ENCODE results near the gene TSC1.
A peak's percentile ranks its signal among the peaks of the same experiment; 100 is the strongest.

Gene TSC1

GRCh38 chr9:132931178-132931735 is 13.2 kb downstream of the TSC1 start:
- DNase-seq = no peak

DNA sequence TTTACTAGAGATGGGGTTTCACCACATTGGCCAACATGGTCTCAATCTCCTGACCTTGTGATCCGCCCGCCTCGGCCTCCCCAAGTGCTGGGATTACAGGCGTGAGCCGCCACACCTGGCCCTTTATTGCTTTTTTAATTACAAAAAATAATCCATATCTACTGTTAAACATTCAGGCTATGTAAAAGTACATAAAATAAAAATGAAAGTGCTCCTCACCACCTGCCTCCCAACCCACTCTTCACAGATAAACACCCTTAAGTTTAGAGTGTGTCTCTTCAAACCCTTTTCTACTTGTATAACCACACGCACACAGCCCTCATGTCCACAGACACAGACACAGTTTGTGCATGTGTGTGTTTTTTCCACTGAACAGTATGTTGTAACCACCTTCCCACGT is 16.7 kb downstream of the TSC1 start:
- DNase-seq = no peak

DNA sequence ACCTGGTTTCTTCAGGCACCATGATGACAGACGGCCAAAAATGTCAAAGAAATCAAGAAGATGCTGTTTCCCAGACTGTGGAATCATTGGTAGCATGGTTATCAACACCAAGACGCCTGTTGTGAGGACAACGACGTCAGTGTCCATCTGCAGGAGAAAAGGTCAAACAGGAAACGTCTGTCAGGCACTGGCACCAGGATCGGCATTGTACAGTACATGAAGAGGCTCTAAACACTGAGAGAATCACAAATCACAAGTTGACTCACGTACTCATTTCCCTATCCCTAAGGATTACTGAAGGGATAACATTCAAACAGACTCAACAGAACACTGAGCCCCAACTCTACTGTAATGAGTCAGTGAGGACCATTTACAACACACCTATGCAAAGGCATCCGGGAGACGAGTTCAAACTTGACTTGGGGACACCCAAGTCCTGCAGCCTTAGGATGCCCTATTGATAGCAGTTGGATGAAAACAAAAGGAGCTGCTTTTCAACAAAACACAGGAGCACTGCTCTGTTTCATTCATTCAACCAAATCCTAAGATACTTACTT is 21.0 kb downstream of the TSC1 start:
- peak; percentile 84 to 85 for DNase-seq

GRCh38 chr9:132919614-132920268 is 24.7 kb downstream of the TSC1 start:
- no peak for DNase-seq

DNA sequence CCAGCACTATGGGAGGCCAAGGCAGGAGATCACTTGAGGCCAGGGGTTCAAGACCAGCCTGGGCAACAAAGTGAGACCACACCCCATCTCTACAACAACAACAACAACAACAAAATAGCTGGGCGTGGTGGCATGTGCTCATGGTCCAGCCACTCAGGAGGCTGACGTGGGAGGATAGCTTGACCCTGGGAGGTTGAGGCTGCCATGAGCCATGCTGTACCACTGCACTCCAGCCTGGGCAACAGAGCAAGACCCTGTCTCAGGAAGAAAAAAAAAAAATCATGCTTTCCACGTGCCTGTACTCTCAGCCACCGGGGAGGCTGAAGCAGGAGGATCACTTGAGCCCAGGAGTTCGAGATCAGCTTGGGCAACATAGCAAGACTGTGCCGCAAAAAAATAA is 29.5 kb downstream of the TSC1 start:
- DNase-seq = no peak

GRCh38 chr9:132912131-132912530 is 32.3 kb downstream of the TSC1 start:
- no peak for DNase-seq

GRCh38 chr9:132910376-132910775 is 34.0 kb downstream of the TSC1 start:
- no peak for DNase-seq

GRCh38 chr9:132909311-132909710 is 35.1 kb downstream of the TSC1 start:
- no peak for DNase-seq

GRCh38 chr9:132908635-132909034 is 35.8 kb downstream of the TSC1 start:
- DNase-seq = no peak

DNA sequence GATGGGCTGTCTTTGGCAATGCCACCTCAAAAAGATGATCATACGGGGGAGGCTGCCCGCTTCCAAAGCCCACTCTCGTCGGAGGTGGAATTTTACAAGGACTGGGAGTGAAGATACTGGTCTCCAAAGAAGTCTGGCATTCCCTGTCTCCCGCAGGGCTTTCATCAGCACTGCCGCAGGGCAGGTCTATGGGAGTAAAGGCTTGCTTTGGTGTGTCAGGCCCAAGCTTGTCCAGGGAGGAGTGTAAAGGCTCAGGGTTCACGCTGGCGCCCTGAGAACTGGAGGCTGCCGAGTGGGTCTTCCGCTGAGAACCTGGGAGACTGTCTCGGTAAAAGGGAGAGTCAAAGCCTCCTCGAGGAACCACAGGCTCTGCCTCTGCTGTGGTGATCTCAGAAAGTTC is 38.7 kb downstream of the TSC1 start:
- no peak for DNase-seq

- no peak for DNase-seq
These were observed 40.6 kb downstream of the TSC1 start for GRCh38 chr9:132903574-132904492.

DNA sequence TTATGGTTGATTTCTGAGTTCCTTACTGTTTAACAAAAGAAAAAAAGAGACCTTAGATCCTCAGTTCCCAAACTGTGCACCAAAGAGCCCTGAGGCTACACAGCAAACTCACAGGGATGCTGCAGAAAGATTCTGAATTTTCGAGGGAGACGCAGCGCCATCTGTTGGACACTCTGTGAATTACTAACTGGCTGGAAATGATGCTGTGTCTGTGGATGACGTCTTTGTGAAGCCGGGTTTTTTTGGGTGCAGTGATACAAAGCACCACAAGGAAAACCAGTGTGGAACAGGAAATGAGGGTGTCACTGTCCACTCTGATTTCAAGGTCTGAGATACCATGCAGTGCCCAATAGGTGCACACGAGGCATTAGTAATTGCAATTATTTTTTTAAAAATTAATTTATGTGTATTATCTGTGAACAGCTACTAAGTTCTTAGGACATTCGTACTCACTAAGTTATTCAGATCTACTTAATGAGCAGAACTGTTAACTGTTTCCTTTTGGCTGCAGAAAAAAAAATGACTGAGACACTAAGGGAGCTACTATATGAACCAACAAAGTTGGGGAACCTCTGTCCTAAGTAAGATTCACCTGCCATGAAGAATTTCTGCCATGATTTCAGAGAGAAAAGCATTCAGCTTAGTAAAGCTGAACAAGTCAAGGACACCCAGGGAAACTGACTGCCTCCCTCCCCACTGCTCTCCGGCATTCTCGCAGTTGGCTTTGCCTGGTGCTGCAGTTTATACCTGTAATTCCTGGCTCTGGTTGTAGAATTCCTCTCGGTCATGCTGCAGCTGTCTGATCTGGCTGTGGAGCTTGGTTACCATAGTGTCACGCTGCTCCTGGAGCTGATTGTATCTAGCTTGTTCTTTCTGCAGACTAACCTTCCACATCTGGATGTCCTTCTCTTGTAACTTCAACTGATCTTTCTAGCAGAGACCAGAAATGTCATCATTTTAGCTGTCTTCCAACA is 42.3 kb downstream of the TSC1 start:
- DNase-seq = peak; percentile 64 to 77

DNA sequence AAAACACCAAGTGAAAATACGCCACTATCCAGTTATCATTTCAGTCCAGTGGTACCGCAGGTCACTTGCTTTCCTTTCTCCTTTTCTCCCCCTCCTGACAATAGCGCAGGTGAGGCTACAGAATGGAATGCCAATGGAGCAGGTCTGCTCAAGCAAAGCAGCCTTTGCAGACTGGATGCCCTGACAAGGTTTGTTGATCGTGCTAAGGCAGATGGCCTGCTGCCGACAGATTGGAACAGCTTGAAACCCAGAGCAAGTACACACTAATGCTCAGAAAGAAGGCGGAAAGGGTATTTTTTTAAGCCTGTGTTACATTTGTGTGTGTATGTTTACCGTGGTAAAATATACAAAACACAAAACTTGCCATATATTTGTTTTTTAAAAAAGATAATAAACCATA is 46.4 kb downstream of the TSC1 start:
- no peak for DNase-seq

- no peak for DNase-seq
These were observed 47.5 kb downstream of the TSC1 start for GRCh38 chr9:132896906-132897305.

DNA sequence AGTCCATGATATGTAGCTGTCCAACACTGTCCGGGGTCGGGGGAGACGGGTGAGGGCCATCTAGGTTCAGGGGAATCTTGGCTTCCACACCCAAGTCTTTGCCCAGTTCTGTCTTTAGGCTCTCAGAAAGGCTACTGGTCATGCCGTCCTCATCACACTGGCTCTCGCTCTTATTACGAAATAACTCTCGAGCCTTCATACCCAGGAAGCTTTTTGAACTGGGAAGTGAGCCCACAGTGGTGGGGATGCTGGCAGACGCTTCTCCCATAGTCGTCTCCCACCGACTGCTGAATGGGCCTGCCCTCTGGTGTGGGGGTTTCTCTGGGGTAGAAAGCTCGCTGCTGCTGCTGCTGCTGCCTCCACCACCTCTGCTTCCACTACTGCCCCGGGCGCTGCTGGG is 48.2 kb downstream of the TSC1 start:
- DNase-seq = no peak

DNA sequence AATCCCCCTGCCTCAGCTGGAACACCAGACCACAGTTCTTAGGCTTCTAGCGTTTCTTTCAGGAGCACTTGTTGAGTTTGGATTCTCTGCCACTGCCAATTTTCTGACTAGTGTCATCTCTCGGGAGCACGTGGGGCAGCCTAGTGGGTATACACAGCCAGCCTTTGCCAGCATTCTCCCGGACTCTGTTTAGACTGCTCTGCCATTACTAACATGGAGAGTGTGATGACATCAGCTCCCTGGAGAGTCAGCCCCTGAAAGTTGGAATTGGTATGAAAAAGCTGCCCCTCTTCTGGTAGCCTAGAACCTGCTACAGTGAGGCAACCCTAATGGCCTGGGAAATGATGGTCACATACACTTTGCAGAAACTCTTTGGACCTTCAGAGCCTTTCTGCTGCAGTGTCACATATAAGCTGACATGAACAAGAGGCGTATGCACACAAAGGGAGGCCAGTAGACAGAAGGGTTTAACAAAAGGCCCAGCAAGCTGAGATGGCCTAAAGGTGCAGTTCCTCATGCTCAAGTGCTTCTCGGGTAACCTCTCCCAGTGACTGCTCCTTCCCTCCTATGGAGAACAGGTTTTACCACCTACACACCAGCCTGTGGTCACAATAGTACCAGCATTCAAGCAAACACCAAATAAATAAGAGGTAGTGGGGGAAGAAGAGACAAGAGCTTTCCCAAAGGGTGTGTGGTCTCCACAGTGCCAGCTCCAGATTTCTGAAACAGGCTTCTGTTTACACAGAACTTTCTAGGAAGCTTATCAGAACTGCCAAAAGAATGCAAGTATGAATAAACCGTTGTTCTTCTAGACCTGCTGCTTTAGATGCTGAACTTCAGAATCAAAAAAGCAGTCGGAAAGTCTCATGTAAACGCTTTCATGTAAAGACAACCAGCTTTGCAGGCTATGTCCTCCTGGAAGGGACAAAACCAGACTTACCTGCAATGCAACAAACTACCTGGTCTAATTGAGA is 49.3 kb downstream of the TSC1 start:
- DNase-seq = no peak

- peak; percentile 28 to 60 for DNase-seq
These were observed 50.1 kb downstream of the TSC1 start for GRCh38 chr9:132894346-132894745.

GRCh38 chr9:132892400-132892799 is 52.0 kb downstream of the TSC1 start:
- no peak for DNase-seq

DNA sequence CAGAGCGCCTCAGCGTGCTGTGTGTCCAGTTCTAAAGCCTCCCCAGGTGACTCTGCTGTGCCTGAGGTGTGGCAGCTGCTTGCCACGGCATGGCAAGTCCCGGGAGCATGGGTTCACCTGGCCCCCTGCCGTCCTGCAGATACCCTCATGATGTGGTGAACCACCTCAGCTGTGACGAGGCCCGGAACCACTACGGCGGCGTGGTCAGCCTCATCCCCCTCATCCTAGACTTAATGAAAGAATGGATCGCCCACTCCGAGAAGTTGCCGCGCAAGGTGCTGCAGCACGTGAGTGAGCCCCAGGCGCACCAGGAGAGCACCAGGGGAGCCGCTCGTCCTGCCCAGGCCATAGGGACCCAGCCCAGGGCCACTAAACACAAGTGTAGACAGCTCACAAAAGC is 56.3 kb downstream of the TSC1 start:
- no peak for DNase-seq

DNA sequence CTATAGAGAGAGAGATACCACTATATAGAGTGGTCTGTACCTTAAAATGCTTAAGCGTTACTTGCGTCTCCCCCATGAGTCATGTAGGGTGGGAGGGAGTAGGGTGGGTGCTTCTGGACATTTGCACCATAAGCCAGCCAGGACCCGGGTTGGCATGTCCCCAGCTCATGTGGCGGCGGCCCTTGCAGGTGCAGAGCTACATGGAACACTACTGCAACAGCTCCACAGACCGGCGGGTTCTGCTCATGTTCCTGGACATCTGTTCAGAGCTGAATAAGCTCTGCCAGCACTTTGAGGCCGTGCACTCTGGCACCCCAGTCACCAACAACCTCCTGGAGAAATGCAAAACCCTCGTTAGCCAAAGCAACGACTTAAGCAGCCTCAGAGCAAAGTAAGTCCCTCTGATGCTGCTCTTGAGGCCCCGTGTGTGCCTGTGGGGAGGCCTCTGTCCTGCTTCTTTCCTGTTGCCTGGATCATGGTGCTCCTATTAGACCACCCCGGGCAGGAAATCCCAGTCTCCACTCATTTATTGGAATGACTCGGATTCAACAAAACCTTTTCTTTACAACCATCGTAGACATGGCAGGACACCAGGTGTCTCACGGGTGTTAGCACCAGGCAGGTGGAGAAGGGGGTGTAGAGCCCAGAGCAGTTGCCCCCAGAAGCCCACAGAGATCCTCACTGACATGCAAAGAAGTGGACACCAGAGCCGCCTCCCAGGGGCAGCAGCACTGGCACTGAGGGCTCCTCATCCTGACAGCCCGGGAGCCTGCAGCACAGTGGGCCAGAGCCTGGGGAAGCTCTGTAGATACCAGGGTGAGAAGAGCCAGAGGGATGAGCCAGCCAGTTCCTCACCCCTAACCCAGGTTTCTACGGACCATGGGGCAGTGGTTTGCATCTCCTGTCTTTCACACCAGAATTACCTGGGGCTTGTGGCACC is 57.0 kb downstream of the TSC1 start:
- no peak for DNase-seq
